Chondrocyte (in vitro differentiated cells): Measurements from ENCODE around the gene NPSR1. TPM values are rescaled to one million over a fixed set of nuclear protein-coding genes. Genes with fewer than 3 reads are reported as not detected.

Experiments
- DNase-seq: peaks from one replicate; pipeline ENCODE4 v3.0.0; 2021; ENCODE audit warnings: mixed read lengths, low spot score
- H3K27ac Mint-ChIP-seq: one replicate; pipeline ENCODE4 v1.8.0; 2021; ENCODE audit warnings: mild to moderate bottlenecking, moderate library complexity, mixed read lengths; ENCODE audit not compliant: unreplicated experiment
- H3K27me3 Mint-ChIP-seq: 2 replicates; pipeline ENCODE4 v1.8.0; 2021; ENCODE audit warnings: low read depth, mixed read lengths
- H3K36me3 Mint-ChIP-seq: 2 replicates; pipeline ENCODE4 v1.8.0; 2021; ENCODE audit warnings: low read depth, mixed read lengths
- H3K4me1 Mint-ChIP-seq: 2 replicates; pipeline ENCODE4 v1.8.0; 2021; ENCODE audit warnings: low read depth, mild to moderate bottlenecking, mixed read lengths
- H3K4me3 Mint-ChIP-seq: one replicate; pipeline ENCODE4 v1.8.0; 2021; ENCODE audit warnings: mild to moderate bottlenecking, moderate library complexity, mixed read lengths; ENCODE audit not compliant: unreplicated experiment
- H3K9me3 Mint-ChIP-seq: 2 replicates; pipeline ENCODE4 v1.8.0; 2021; ENCODE audit warnings: low read depth, mixed read lengths
- CTCF ChIP-seq: fragments of 200-600 bp; sonication (generic); IDR thresholded peaks from 2 replicates; pipeline ENCODE4 v1.5.0; 2021; ENCODE audit warnings: antibody characterized with exemption, mild to moderate bottlenecking, moderate library complexity
- total RNA-seq: library from RNA; stranded (reverse); gene quantifications from 3 replicates; pipeline ENCODE4 v1.2.1, GENCODE V29; 2021

NPSR1 gene
- total RNA-seq, 1 donor from 2014 or later, result not detected

GRCh38 chr7:34821932-34822558, 164.0 kb downstream of the NPSR1 start:
- peaks cover 5% of the 10 kb centered on the region for H3K9me3 Mint-ChIP-seq
- no peak for TF ChIP-seq CTCF
- H3K27me3 Mint-ChIP-seq, result no peaks in the 10 kb centered on the region
- DNase-seq, result no peak
- no peak overlapping the region for H3K27ac Mint-ChIP-seq
- no peak overlapping the region for H3K4me3 Mint-ChIP-seq
- no peaks in the 10 kb centered on the region for H3K36me3 Mint-ChIP-seq
- H3K4me1 Mint-ChIP-seq, result no peaks in the 10 kb centered on the region

- peak; percentile 95 for TF ChIP-seq CTCF
- H3K4me1 Mint-ChIP-seq, result no peaks in the 10 kb centered on the region
- no peaks in the 10 kb centered on the region for H3K36me3 Mint-ChIP-seq
- no peak overlapping the region for H3K4me3 Mint-ChIP-seq
- DNase-seq, result no peak
- no peak overlapping the region for H3K27ac Mint-ChIP-seq
- H3K27me3 Mint-ChIP-seq, result no peaks in the 10 kb centered on the region
- no peaks in the 10 kb centered on the region for H3K9me3 Mint-ChIP-seq
Observed at GRCh38 chr7:34823650-34824258, 165.7 kb downstream of the NPSR1 start.

GRCh38 chr7:34825221-34825620, 167.2 kb downstream of the NPSR1 start:
- no peak for DNase-seq
- no peaks in the 10 kb centered on the region for H3K36me3 Mint-ChIP-seq
- H3K4me1 Mint-ChIP-seq, result no peaks in the 10 kb centered on the region
- H3K27me3 Mint-ChIP-seq, result peaks cover 2% of the 10 kb centered on the region
- H3K27ac Mint-ChIP-seq, result no peak overlapping the region
- no peaks in the 10 kb centered on the region for H3K9me3 Mint-ChIP-seq
- no peak overlapping the region for H3K4me3 Mint-ChIP-seq
- no peak for TF ChIP-seq CTCF

GRCh38 chr7:34830390-34830789, 172.4 kb downstream of the NPSR1 start:
- Mint-ChIP-seq H3K36me3 (peaks cover 2% of the 10 kb centered on the region), H3K4me1 (no peaks in the 10 kb centered on the region), H3K27me3 (peaks cover 4% of the 10 kb centered on the region), H3K4me3 (no peak overlapping the region), H3K9me3 (no peaks in the 10 kb centered on the region), H3K27ac (no peak overlapping the region)
- TF ChIP-seq CTCF, result no peak
- no peak for DNase-seq

GRCh38 chr7:34831436-34831835, 173.4 kb downstream of the NPSR1 start:
- DNase-seq, result no peak
- no peaks in the 10 kb centered on the region for H3K9me3 Mint-ChIP-seq
- no peak overlapping the region for H3K27ac Mint-ChIP-seq
- no peak for TF ChIP-seq CTCF
- peaks cover 2% of the 10 kb centered on the region for H3K36me3 Mint-ChIP-seq
- peaks cover 4% of the 10 kb centered on the region for H3K27me3 Mint-ChIP-seq
- peaks cover 2% of the 10 kb centered on the region for H3K4me1 Mint-ChIP-seq
- H3K4me3 Mint-ChIP-seq, result no peak overlapping the region
